Hepatic stellate cell (primary cell): ENCODE results near the gene EIF4ENIF1.
"Not testable (repeated sequence)": the region's sequence is repeated elsewhere in the genome, so short reads cannot be mapped to it uniquely, and the experiment has no call there.

Experiments used
- DNase-seq: peaks from one replicate; pipeline ENCODE4 v3.0.0; 2011; ENCODE audit warnings: low spot score

EIF4ENIF1 gene

DNA sequence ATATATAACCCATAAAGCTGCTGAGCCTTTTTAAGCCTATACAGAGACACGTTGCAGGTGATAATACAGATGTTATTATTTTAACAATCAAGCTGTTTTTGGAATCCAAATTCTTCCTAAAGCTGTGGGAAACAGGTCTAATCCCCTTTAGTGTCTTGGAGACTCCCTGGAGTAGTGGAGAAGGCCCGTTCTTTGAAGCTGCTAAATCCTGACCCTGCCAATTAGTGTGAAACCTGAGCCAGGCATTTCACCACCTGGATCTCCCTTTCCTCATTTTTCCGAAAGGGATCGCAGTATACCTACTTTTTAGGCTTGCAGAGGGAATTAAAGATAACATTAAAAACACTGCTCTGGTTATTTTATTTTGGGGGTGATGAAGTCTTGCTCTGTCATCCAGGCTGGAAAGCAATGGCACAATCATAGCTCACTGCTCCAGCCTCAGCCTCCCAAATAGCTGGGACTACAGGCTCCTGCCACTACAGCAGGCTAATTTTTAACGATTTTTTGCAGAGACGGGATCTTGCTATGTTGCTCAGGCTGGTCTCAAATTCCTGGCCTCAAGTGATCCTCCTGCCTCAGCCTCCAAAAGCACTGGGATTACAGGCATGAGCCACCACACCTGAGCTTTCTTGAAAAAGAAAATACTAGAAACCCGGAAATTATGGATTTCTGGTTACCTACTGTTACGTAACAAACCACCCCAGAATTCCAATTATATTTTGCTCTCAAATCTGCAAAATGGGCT is 1.7 kb upstream of the EIF4ENIF1 start:
- no peak for DNase-seq

DNA sequence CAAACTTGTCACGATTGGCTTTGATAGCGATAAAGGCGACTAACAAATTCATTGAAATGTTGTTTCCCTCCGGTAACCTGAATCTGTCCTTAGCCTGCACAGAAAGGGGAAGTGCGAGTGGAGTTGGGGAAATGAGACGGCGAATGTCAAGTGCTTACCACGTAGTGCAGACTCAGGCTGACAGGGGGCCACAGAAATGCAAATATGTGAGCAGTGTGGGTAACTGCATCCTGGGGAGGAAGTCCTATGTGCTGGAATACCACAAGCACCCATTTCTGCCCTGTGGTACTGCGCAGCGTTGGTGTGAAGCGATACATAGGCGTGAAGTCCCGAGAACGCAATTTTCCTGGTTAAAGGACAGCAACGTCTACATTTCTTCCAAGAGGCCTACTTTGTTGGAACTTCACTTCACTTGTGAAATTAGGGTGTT is 869 bp upstream of the EIF4ENIF1 start:
- peak; percentile 80 for DNase-seq

DNA sequence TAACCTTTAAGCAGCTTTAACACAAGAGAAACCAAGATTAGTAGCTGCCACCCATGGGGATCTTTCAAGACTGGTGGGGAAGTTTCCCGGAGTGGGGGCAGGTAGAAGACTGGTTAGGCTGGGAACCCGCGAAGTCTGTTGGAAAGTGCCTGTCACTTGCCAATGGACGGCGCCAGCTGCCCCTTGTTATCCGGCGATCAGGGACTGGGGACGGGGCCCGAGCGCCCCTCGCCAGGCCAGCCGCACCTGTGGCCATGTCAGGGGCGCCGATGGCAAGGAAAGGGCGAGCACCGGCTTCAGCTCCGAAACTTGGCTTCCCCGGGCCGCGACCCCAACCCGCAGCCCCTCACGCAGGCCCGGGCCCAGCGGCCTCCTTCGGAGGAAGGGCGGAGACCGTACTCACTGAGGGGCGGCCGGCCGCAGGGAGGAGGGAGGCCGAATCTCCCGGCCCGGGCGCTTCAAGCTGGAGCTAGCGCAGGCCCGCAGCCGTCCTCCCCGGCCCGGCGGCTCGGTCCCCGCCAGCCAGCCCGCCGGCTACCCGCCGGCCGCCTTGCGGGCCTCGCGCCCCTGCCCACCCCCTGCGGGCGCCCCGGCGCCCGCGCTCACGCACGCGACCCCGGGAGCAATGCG is 539 bp downstream of the EIF4ENIF1 start:
- DNase-seq, result peak; percentile 45

DNA sequence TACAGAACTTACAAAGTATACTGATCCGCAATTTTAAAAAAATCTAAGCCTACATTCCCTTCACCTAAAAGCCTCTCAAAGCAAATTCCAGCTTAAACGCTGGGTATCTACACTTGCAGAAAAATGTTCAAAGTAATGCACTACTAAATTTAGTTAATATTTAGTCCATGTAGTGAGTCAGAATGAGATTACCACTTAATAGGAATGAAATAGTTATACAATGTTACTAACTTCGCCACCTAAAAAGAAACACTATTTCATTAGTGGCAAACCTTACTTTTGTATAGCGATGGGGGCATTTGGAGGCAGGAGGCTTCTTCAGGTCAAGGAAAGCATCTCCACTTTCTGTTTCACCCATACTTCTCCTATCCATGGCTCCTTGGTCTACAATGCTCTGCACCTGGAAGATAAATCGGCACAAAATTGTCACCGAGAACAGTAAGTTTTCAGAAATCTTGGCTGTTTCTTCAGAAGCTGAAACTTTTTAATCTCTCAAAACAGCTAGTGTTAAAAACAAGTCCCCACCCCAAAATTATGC is 1.2 kb downstream of the EIF4ENIF1 start:
- no peak for DNase-seq

DNA sequence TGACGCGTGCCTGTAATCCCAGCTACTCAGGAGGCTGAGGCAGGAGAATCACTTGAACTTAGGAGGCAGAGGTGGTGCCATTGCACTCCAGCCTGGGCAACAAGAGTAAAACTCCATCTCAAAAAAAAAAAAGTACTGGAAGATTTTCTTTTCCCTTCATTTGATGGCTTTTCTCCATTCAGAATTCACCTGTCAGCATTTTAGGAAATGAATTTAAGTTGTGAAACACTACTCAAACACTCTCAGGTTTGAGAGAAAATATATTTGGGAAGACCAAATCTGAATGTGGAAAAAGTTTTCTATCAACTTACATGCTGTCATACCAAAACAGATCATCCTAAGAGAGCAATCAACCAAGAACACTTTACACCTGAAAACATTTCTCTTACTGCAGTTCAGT is 2.7 kb downstream of the EIF4ENIF1 start:
- DNase-seq, result no peak

DNA sequence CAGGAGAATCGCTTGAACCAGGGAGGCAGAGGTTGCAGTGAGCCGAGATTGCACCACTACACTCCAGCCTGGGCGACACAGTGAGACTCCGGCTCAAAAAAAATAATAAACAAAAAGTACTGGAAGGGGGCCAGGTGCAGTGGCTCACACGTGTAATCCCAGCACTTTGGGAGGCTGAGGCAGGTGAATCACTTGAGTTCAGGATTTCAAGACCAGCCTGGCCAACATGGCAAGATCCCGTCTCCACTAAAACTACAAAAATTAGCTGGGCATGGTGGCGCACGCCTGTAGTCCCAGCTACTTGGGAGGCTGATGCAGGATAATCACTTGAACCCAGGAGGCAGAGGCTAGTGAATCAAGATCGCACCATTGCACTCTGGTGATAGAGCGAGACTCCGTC is 3.3 kb downstream of the EIF4ENIF1 start:
- DNase-seq, result not testable (repeated sequence)

DNA sequence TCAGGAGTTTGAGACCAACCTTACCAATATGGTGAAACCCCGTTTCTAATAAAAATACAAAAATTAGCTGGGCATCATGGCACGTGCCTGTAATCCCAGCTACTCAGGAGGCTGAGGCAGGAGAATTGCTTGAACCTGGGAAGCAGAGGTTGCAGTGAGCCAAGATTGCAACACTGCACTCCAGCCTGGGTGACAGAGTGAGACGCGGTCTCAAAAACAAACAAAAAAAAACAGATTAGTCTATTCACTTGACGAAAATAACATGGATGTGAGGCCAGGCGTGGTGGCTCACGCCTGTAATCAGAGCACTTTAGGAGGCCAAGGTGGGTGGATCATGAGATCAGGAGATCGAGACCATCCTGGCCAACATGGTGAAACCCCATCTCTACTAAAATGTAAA is 7.2 kb downstream of the EIF4ENIF1 start:
- DNase-seq, result not testable (repeated sequence)

DNA sequence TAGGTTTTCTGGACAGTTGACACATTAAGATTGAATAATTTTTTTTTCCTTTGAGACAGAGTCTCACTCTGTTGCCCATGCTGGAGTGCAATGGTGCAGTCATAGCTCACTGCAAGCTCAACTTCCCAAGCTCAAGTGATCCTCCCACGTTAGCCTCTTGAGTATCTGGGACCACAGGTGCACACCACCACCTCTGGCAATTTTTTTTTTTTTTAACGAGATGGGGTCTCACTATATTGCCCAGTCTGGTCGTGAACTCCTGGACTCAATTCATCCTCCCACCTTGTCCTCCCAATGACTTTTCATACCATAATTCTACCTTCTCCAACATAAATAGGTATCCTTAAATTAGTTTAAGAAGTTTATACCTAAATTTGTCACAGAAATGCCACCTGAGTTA is 8.5 kb downstream of the EIF4ENIF1 start:
- no peak for DNase-seq

DNA sequence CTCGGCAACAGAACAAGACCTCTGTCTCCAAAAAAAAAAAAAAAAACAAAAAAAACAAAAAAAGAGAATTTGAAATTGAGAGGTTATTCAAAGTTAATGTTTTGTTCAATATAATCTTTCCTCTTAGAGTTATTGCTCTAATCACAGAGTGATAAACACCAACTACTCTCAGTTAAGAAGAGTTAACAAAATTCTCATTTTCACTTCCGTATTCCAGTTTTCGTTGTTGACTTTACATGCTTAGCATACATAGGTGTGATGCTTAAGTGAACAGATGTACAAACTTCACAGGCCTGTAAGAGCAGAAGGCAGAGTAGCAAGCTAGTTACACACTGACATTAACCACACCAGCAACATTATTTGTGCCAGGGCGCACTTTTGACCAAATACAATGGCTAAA is 12.3 kb downstream of the EIF4ENIF1 start:
- no peak for DNase-seq

DNA sequence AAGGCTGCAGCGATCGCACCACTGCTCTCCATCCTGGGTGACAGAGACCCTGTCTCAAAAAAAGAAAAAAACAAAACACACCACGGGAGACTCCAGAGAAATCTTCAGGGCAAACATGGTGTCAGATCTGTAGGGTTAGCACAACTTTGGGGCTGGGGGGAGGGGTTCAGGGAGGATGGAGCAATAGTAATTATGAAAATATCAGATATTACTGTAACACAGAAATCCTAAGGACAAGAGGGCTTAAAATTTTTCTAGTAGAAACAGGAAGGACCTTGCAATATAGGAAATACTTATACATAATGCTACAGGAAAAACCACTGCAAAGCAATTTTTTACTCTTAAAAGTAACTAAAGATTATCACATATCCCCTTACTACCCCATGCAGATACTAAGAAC is 13.8 kb downstream of the EIF4ENIF1 start:
- DNase-seq, result no peak

DNA sequence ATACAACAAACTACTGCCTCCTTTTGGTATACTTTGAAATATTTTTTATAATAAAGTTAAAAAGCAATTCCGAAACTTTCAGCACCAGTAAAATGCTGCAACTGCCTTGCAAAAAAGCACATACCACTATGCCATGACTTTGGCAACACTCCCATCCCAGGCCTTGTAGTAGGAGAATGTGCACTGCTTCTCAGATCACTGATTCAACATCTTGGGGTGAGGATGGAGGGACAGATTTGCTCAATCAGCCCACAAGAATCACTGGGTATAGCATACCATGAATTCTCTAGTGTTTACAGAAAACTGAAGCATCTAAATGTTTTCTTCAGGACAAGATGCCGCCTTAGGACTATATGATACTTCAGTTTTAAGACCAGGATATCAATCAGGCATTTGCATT is 14.9 kb downstream of the EIF4ENIF1 start:
- peak; percentile 31 for DNase-seq

DNA sequence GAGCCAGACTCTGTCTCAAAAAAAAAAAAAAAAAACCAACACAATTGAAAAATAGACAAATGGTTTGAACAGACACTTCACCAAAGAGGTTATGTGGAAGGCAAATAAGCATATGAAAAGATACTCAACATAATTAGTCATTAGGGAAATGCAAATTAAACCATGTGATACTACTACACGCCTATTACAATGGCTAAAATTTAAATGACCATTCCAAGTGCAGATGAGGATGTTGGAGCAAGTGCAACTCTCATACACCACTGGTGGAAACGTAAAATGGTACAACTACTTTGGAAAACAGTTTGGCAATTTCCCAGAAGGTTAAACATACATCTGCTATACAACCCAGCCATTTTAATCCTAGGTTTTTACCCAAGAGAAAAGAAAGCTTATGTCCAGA is 24.3 kb downstream of the EIF4ENIF1 start:
- DNase-seq, result no peak

DNA sequence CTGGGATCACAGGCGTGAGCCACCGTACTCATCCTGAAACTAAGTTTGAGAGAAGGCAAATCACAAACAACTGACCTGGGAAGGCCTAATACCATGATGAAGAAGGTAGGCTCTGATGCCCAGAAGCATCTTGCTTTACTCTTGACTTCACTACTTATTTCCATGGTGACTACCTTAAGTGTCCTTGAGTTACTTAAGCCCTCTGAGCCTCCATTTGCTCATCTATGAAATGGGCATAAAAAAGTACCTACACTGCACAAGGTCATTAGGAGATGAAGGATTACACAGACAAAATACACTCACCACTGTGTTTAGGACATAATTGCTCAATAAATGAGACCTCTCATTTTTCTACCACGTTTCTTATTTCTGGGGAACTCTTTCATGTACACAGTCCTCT is 27.9 kb downstream of the EIF4ENIF1 start:
- DNase-seq, result no peak

DNA sequence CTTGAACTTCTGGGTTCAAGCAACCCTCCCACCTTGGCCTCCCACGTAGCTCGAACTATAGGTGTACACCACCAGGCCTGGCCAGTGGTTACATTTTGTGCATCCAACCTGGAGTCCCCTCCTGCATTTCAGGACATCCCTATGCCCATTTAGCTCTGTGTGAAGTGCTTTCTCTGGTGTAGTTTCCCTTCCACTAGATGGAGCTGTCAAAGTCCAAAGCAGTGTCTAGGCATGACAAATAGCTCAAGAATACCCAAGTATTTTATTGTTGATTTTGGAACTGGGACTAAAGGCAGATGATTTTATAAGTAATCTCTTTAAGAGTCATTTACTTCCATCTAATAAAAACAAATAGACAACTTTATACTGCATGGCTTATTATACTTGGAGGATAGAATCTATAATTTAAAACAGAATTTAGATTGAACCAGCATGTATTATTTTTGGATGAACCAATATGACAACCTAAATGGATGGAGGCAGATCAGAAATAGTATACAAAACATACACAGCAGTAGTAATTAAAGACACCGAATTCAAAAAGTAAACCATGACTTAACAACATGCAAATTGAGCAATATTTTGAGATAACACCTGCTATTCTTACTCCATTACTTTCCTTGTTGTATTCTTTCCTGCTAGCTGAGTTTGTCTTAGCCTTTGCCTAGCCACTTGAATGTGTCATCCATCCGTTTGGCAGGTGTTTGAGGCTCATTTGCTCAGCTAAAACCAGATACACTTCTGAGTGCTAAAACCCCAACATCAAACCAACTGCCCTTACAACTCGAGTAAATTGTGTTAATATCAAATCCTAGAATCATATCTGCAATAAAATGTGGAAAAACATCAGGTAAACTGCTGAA is 37.7 kb downstream of the EIF4ENIF1 start:
- peak; percentile 72 for DNase-seq

DNA sequence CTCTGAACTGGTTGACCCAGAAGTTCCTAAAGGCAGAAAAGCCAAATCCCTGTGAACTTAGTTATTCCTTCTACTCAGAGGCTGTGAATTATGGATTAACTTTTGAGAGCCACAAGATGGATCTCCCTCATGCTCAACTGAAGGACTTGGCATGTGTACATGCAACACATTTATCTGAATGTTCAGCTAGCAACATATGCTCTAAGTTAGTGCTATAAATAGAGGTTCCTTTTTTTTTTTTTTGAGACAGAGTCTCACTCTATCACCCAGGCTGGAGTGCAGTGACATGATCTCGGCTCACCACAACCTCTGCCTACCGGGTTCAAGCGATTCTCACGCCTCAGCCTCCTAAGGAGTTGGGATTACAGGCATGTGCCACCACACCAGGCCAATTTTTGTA is 40.1 kb downstream of the EIF4ENIF1 start:
- DNase-seq, result no peak

DNA sequence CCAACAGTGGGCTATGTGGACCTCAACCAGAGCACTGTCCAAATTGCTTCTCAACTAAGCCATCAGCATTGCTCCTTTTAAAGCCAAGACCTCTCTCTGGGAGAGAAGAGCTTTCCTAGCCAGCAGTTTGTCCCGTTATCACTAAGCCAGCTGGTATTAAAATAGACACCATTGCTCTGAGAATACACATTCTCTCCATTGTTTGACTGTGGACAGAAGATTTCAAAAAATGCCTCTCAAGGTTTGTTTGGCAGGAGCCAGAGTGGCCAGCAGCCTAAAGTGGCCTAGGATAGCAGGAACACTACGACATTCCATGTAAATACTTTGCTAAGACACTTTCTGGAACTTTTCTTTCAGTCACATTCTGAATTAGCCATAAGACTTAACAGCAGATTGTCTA is 41.3 kb downstream of the EIF4ENIF1 start:
- no peak for DNase-seq

DNA sequence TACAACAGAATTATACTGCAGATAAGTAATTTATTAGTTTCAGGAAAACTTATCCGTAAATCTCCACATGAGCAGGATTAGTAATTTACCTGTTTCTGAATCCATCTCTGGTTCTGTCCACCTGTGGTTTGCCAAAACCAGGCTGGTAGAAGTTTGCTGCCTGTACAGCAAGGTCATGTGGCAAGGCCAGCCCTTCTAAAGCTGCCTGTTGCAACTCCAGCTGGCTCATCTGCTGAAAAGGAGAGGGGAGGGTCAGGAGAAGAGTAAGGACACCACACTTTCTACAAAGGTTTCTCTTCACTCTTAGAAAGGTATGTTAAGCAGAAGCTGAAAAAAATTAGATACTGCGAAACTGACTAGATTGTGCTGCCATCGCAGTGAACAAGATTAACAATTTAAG is 42.3 kb downstream of the EIF4ENIF1 start:
- no peak for DNase-seq

DNA sequence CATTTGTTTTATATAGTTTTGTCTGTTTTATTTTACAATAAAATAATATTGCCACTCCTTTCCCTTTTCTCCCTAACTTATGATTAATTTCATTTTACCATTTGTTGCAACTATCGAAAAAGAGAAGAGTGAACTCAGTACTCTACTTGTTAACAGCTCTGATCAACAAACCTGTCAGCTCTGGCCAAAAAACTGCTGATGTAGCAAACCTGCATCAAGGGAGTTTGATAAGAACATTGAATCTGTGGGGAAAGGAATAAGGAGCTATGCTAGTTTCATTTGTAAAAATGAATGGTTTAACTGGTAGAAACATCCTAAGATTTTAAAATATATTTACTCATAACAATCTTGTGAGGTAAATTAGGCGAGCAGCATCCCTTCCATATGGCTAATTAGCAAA is 42.9 kb downstream of the EIF4ENIF1 start:
- DNase-seq, result no peak

DNA sequence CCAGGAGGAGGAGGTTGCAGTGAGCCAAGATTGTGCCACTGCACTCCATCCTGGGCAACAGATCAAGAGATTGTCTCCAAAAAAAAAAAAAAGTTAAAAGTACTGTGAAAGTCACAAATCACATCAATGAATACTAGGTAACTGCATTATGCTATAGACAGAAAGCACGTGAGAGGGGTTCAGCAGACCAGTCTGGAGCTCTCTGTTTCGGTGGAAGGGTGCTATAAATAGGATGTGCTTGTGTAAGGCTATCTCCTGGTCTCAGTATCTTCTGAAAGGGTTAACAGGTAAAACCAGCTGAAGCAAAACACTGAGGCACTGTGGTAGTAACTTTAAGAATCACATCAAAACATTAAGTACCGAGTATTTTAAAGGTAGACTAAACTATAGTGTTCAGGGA is 43.4 kb downstream of the EIF4ENIF1 start:
- no peak for DNase-seq

DNA sequence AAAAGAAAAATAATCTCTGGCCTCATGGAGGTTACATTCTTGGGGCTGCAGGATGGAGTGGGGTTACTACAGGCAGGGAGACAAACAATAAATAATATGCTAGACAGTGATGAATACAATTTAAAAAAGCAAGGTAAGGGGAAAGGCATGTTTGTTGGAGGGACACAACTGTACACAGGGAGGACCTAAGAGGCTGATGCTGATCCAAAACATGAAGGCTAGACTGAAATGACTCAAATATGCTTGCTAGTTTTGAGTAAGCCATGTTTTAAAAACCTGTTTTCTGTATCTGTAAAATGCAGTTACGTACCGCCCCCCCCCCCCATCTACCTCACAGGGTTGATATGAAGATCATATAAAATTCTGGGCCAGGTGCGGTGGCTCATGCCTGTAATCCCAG is 44.0 kb downstream of the EIF4ENIF1 start:
- DNase-seq, result no peak

DNA sequence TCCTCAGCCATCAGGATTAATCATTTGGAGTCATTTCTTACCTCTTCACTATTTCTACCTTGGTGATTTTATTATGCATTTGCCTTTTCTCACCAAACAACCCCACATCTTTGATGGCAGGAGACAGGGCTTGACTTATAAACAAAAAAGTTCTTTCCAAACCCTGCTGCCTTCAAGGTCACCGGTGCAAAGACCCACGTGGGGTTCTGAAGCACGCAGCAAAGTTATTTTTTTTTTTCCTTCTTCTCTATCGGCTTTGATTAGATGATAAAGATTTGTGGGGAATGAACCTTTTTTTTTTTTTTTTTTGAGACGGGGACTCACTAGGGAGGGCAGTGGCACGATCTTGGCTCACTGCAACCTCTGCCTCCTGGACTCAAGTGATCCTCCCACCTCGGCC is 46.1 kb downstream of the EIF4ENIF1 start:
- DNase-seq, result no peak

DNA sequence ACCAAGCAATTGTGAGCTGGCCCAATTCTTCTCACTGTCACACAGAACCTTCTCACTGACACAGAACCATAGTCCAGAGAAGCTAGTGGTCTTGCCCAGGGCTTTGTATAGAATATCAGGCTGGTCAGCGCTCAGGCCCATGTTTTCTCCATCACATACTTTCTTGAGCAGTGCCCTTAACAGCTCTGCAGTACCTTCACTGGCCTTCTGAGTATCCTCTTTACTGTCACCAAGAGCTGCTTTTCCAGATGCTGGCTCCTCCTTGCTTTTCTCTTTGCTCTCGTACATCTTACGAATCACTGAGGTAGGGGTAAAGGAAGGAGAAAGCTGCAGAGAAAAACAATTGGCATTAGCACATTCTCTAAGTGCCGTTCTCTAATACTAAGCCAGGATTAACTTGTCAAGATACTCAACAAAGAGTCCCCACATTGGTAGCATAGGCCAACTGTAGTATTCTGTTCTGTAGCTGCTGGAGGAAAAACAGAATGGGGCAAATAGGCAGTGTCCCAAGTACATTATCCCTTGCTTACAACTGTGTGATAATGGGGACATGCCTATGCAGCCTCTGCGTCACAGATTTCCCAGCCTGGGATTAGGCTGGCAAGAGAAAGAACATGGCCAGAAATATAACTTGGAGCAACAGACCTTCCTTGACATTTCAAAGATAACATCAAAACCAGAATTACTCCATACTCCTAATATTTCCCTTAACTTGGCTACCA is 46.7 kb downstream of the EIF4ENIF1 start:
- no peak for DNase-seq
